ENCODE results near the gene RCCD1. TPM values are rescaled to one million over a fixed set of nuclear protein-coding genes. Genes with fewer than 3 reads are reported as not detected.

RCCD1 gene
- total and polyA plus RNA-seq, 2 of the 8 experiments (the other 6 are each of a cell fraction or from before 2014, with no cell fraction given), result 9.9 to 18.8 TPM

DNA sequence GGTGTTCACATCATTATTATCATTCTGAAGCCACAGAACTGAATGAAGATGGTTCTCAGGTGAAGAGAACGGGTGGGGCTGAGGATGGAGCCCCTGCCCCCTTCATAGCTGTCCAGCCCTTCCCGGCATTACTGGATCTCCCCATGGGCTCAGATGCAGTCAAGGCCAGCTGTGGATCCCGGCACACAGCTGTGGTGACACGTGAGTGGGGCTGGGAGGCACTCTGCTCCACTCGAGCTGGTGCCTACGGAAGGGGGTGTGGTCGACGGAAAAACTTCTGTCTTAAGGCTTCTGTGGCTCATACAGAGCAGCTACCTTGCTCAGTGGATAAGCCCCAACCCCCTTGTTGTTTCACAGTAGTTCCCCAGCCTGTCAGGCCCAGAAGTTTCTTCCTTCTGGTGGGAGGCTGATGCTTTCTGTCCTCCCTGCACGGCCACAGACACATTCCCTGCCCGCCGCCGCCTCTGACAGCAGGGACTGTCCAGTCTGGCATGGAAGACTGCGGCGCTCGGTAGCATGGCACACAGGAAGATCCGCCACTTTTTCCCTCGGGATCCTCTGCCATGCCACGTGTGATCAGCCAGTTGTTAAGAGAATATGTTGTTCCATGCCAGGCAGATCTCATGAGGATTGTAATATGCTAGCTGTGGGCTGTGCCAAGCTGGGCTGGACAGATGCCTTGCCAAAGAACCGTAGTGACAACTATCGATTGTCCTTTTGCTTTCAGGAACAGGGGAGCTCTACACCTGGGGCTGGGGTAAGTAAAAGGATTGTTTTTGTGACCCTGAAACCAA is 5.8 kb downstream of the RCCD1 start:
- Histone ChIP-seq H4K91ac (replicated peaks; ENCODE audit: insufficient read length, low read length) (no peak overlapping the region), H2BK5ac (ENCODE audit: low read depth, low read length) (no peak overlapping the region), H2BK120ac (replicated peaks; ENCODE audit: low read depth, low read length) (no peak overlapping the region), H3K27ac (ENCODE audit: low read depth, low read length) (no peak overlapping the region), H3K4me1 (replicated peaks in 1 of 4; ENCODE audit: control insufficient read depth in 3 of 4, insufficient read depth in 4 of 4, low read length in 3 of 4) (peaks cover 0 to 15% (median 7%) of the 10 kb centered on the region in 4 experiments; a peak in 6 of 7 replicates), H3K36me3 (ENCODE audit: control insufficient read depth in 2 of 4, insufficient read depth in 4 of 4, low read length in 3 of 4) (peaks cover 0 to 34% (median 18%) of the 10 kb centered on the region in 4 experiments; a peak in 6 of 8 replicates), H3K9ac (replicated peaks in 1 of 4; ENCODE audit: extremely low read depth in 1 of 4, low read depth in 3 of 4, low read length in 3 of 4) (no peak overlapping the region), H3K56ac (replicated peaks; ENCODE audit: insufficient read length, low read depth, low read length) (no peak overlapping the region), H3K23me2 (ENCODE audit: low read depth, low read length) (peaks cover 12% of the 10 kb centered on the region; the same call in 1 of the 2 replicates), H4K8ac (ENCODE audit: extremely low read depth, insufficient read depth, low read length) (no peak overlapping the region; the same call in none of the 2 replicates), H3K4ac (replicated peaks; ENCODE audit: insufficient read length, low read depth, low read length) (no peak overlapping the region), H3K4me3 (ENCODE audit: extremely low read depth in 1 of 4, insufficient read depth in 2 of 4, low read depth in 3 of 4, low read length in 4 of 4) (no peak overlapping the region), H3K18ac (ENCODE audit: extremely low read depth, low read length) (no peak overlapping the region), H2BK12ac (ENCODE audit: low read depth, low read length) (no peak overlapping the region), H3K79me2 (ENCODE audit: control insufficient read depth in 1 of 2, insufficient read depth in 2 of 2, low read length in 2 of 2) (peaks cover 0 to 6% of the 10 kb centered on the region in 2 experiments; a peak in 1 of 4 replicates), H4K5ac (ENCODE audit: insufficient read length, low read depth, low read length) (no peak overlapping the region), H4K20me1 (replicated peaks in 1 of 2; ENCODE audit: control insufficient read depth in 1 of 2, insufficient read depth in 2 of 2, low read length in 2 of 2) (peaks cover 1 to 5% of the 10 kb centered on the region in 2 experiments), H2AFZ (ENCODE audit: low read length) (no peak overlapping the region), H2AK5ac (ENCODE audit: low read depth, low read length) (no peak overlapping the region), H3K9me3 (ENCODE audit: insufficient read depth in 2 of 2, low read depth in 1 of 2, low read length in 1 of 2) (no peaks in the 10 kb centered on the region), H3K79me1 (ENCODE audit: low read depth, low read length) (peaks cover 3% of the 10 kb centered on the region; the same call in 1 of the 2 replicates), H2BK20ac (ENCODE audit: low read length) (no peak overlapping the region), H3K23ac (ENCODE audit: insufficient read length) (no peak overlapping the region), H3K14ac (ENCODE audit: insufficient read length) (no peak overlapping the region), H2BK15ac (ENCODE audit: low read length) (no peak overlapping the region), H3K27me3 (replicated peaks in 1 of 4; ENCODE audit: control insufficient read depth in 3 of 4, extremely low read depth in 1 of 4, insufficient read depth in 3 of 4, low read length in 3 of 4) (no peaks in the 10 kb centered on the region), H3K4me2 (ENCODE audit: insufficient read depth in 1 of 2, low read depth in 2 of 2, low read length in 2 of 2) (no peak overlapping the region)
- WGBS, 2 experiments (ENCODE audit: extremely low coverage in 1 of 2, insufficient coverage in 1 of 2, insufficient read length in 1 of 2, insufficient replicate concordance in 2 of 2, low coverage in 1 of 2, low lambda C conversion rate in 2 of 2, missing lambda C conversion rate in 1 of 2), result 92% methylated on average over 20 of the region's 20 CpGs; no CpG with 5 or more reads in 1 of the 2 experiments
- no peak for FAIRE-seq
- ChIA-PET POLR2A (ENCODE audit: partially characterized antibody) (interaction anchor here (1.0 to 2.3 kb wide), 4 partner anchors 9 to 34 kb away, joined by 3 to 6 read pairs (median 4); partner anchors contain the start of genes PRC1 and UNC45A), CTCF (ENCODE audit: partially characterized antibody) (interaction anchor here (0.6 to 19.2 kb wide), 9 partner anchors 12 to 311 kb away, joined by 3 to 306 read pairs (median 3); partner anchors contain the start of genes HDDC3 and UNC45A)
- TF ChIP-seq FOSL1 (IDR thresholded peaks at IDR 0.05; ENCODE audit: insufficient read depth, low read depth, low read length), result no peak
- no peak for TF ChIP-seq SP1 (IDR thresholded peaks at IDR 0.05; ENCODE audit: low read depth, low read length)
- no peak for TF ChIP-seq SIN3A (conservative IDR thresholded peaks at IDR 0.05 in 1 of 2, IDR thresholded peaks at IDR 0.05 in 1 of 2; ENCODE audit: low read depth in 1 of 2, low read length in 2 of 2)
- TF ChIP-seq ASH2L (IDR thresholded peaks at IDR 0.05; ENCODE audit: low read length), result no peak
- TF ChIP-seq, protein P1, sequence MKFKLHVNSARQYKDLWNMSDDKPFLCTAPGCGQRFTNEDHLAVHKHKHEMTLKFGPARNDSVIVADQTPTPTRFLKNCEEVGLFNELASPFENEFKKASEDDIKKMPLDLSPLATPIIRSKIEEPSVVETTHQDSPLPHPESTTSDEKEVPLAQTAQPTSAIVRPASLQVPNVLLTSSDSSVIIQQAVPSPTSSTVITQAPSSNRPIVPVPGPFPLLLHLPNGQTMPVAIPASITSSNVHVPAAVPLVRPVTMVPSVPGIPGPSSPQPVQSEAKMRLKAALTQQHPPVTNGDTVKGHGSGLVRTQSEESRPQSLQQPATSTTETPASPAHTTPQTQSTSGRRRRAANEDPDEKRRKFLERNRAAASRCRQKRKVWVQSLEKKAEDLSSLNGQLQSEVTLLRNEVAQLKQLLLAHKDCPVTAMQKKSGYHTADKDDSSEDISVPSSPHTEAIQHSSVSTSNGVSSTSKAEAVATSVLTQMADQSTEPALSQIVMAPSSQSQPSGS (IDR thresholded peaks at IDR 0.05; ENCODE audit: low read length), result no peak
- no peak for DNase-seq (ENCODE audit: low read depth in 1 of 2, low spot score in 2 of 2)

All from H1 (cell line).